HG02981 (cell line): ENCODE data around the gene ZNF786.
"Not testable (repeated sequence)": the region's sequence is repeated elsewhere in the genome, so short reads cannot be mapped to it uniquely, and the experiment has no call there.

Source experiments
- ATAC-seq: cut with Tn5 transposase; IDR thresholded peaks from one replicate; pipeline ENCODE4 v1.9.1; 2021; ENCODE audit warnings: mild to moderate bottlenecking, moderate library complexity; ENCODE audit not compliant: unreplicated experiment

The ZNF786 gene

GRCh38 chr7:149090397-149091195 lies at the start of gene ZNF786:
Gene ZNF786, minus strand, starts transcription at chr7:149090718. Its CDS starts 78 bp downstream, at chr7:149090640.
- ATAC-seq, result peak; percentile 80

GRCh38 chr7:149136118-149136517 lies 45.6 kb upstream of the ZNF786 start:
- no peak for ATAC-seq

GRCh38 chr7:149133028-149133710 lies 42.7 kb upstream of the ZNF786 start:
- no peak for ATAC-seq

GRCh38 chr7:149130572-149131198 lies 40.2 kb upstream of the ZNF786 start:
- ATAC-seq, result no peak

GRCh38 chr7:149126662-149127266 lies 36.2 kb upstream of the ZNF786 start:
- ATAC-seq, result peak; percentile 36

GRCh38 chr7:149125863-149126661 lies 35.5 kb upstream of the ZNF786 start, which contains the start of gene ZNF425:
Gene ZNF425, minus strand, starts transcription at chr7:149126324. Its CDS starts 111 bp downstream, at chr7:149126213.
- peak; percentile 80 for ATAC-seq

- no peak for ATAC-seq
Measured at GRCh38 chr7:149125189-149125862, 34.8 kb upstream of the ZNF786 start.

- no peak for ATAC-seq
Measured at GRCh38 chr7:149109969-149110368, 19.5 kb upstream of the ZNF786 start.

GRCh38 chr7:149104749-149105148 lies 14.2 kb upstream of the ZNF786 start:
- no peak for ATAC-seq

GRCh38 chr7:149104214-149104613 lies 13.7 kb upstream of the ZNF786 start:
- ATAC-seq, result no peak

GRCh38 chr7:149103424-149103823 lies 12.9 kb upstream of the ZNF786 start:
- no peak for ATAC-seq

GRCh38 chr7:149102666-149103065 lies 12.1 kb upstream of the ZNF786 start:
- no peak for ATAC-seq

GRCh38 chr7:149100821-149101220 lies 10.3 kb upstream of the ZNF786 start:
- ATAC-seq, result no peak

- no peak for ATAC-seq
Measured at GRCh38 chr7:149099058-149099457, 8.5 kb upstream of the ZNF786 start.

GRCh38 chr7:149097088-149097487 lies 6.6 kb upstream of the ZNF786 start:
- ATAC-seq, result no peak

- no peak for ATAC-seq
Measured at GRCh38 chr7:149093228-149093627, 2.7 kb upstream of the ZNF786 start.

- ATAC-seq, result not testable (repeated sequence)
Measured at GRCh38 chr7:149092244-149092643, 1.7 kb upstream of the ZNF786 start.

GRCh38 chr7:149087376-149087775 lies 3.1 kb downstream of the ZNF786 start:
- ATAC-seq, result no peak

- no peak for ATAC-seq
Measured at GRCh38 chr7:149085866-149086265, 4.7 kb downstream of the ZNF786 start.

GRCh38 chr7:149084407-149084806 lies 6.1 kb downstream of the ZNF786 start:
- no peak for ATAC-seq
